VCaP (cell line): ENCODE data around the gene OPN1SW.

Source experiments
- H3K27ac ChIP-seq: fragments of 450-650 bp; 2 replicates; pipeline ENCODE4 v1.5.1; 2017
- CTCF ChIP-seq: fragments of 450-650 bp; conservative IDR thresholded peaks from 2 replicates; pipeline ENCODE4 v1.5.1; 2017; ENCODE audit warnings: mild to moderate bottlenecking, moderate library complexity

The OPN1SW gene

DNA sequence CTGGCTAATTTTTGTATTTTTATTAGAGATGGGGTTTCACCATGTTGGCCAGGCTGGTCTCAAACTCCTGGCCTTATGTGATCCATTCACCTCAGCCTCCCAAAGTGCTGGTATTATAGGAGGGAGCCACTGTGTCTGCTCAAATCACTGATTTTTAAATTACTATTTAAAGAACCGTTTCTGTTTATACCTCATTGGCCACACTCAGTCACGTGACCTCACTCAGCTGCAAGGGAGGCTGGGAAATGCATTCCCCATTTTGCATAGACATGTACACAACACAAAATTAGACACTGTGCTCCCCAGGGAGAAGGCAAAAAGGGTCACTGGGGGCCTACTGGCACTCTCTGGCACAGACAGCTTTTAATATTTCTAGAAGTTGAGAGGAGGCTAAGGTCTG, 50.1 kb downstream of the OPN1SW start:
- H3K27ac ChIP-seq, result no peak overlapping the region
- no peak for TF ChIP-seq CTCF

DNA sequence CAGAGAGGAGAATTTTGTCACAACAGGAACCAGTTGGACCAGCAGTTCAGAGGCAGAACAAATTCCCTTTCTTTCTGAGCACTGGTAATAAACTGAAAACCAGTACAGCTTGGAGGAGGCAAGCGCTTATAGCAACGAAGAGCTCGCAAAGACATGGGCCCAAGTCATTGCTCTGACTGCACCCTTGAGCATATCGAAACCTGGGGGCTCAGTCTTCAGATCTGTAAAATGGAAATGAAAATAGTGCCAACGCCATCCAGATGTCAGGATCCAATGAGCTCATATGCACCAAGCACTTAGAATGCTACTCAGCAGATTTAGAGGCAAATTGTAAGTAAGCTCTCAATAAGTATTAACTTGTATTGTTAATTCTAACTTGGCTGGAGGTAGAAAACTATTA, 50.9 kb downstream of the OPN1SW start:
- TF ChIP-seq CTCF, result no peak
- no peak overlapping the region for H3K27ac ChIP-seq
